ENCODE results near the gene C2CD2L. TPM values are rescaled to one million over a fixed set of nuclear protein-coding genes. Genes with fewer than 3 reads are reported as not detected.

C2CD2L gene
- total and polyA plus RNA-seq, 2 of the 13 experiments (the other 11 are each of a cell fraction or from before 2014, with no cell fraction given), result 3.7 to 5.5 TPM

DNA sequence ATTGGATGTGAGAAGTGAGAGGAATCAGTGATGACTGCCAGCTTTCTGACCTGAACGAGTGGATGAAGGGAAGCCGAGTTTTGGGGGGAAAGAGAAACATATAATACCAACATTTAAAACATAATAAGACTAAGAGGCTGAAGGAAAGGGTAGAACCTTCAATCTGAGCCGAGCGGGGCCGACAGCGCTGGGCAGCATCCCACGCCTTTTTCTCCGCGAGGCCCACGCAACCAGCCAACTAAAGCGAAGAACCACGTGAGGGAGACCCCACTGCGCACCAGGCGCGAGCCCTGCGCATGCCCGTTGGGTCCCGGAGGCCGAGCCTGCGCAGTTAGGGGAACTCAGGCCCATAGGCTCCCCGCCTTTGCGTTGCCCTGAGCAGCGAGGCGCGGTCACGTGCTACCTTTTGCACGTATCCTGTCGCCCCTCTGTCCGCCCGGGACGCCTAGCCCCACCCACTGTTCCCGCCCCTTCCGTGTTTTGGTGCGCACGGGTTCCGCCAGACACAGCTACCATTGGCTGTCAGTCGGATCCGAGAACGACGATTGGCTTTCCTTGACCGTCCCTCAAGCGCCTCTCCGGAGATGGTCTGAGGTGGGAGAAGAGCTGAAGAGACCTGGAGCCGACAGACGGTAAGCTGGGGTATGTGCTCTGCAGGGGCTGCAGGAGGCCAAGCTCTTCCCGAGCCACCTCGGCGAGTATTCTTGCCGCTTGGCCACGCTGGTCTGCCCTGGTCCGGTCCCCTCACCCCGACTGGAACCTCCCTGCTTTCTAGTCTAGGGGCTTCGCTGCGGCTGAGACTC, 14.1 kb downstream of the C2CD2L start, which contains the start of gene HINFP (continued):
- TF ChIP-seq, protein P1, sequence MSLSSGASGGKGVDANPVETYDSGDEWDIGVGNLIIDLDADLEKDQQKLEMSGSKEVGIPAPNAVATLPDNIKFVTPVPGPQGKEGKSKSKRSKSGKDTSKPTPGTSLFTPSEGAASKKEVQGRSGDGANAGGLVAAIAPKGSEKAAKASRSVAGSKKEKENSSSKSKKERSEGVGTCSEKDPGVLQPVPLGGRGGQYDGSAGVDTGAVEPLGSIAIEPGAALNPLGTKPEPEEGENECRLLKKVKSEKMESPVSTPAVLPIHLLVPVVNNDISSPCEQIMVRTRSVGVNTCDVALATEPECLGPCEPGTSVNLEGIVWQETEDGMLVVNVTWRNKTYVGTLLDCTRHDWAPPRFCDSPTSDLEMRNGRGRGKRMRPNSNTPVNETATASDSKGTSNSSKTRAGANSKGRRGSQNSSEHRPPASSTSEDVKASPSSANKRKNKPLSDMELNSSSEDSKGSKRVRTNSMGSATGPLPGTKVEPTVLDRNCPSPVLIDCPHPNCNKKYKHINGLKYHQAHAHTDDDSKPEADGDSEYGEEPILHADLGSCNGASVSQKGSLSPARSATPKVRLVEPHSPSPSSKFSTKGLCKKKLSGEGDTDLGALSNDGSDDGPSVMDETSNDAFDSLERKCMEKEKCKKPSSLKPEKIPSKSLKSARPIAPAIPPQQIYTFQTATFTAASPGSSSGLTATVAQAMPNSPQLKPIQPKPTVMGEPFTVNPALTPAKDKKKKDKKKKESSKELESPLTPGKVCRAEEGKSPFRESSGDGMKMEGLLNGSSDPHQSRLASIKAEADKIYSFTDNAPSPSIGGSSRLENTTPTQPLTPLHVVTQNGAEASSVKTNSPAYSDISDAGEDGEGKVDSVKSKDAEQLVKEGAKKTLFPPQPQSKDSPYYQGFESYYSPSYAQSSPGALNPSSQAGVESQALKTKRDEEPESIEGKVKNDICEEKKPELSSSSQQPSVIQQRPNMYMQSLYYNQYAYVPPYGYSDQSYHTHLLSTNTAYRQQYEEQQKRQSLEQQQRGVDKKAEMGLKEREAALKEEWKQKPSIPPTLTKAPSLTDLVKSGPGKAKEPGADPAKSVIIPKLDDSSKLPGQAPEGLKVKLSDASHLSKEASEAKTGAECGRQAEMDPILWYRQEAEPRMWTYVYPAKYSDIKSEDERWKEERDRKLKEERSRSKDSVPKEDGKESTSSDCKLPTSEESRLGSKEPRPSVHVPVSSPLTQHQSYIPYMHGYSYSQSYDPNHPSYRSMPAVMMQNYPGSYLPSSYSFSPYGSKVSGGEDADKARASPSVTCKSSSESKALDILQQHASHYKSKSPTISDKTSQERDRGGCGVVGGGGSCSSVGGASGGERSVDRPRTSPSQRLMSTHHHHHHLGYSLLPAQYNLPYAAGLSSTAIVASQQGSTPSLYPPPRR (CRISPR knock-in tag; IDR thresholded peaks at IDR 0.05; ENCODE audit: borderline replicate concordance), result no peak
- TF ChIP-seq SOX6 (IDR thresholded peaks at IDR 0.05) (no peak), SOX6 (CRISPR knock-in tag; IDR thresholded peaks at IDR 0.05) (no peak), DR1 (CRISPR knock-in tag; IDR thresholded peaks at IDR 0.05) (no peak), SATB2 (CRISPR knock-in tag; IDR thresholded peaks at IDR 0.05) (peak; percentile 86; the same call in 1 of the 2 replicates), ZNF232 (CRISPR knock-in tag; IDR thresholded peaks at IDR 0.05; ENCODE audit: borderline replicate concordance) (peak; percentile 86; the same call in 1 of the 2 replicates), KDM1A (CRISPR knock-in tag; IDR thresholded peaks at IDR 0.05) (no peak), MEF2D (CRISPR knock-in tag; IDR thresholded peaks at IDR 0.05) (0 out of 2 replicates have a peak, but pooled peaks have one; percentile 17), ZNF674 (CRISPR knock-in tag; IDR thresholded peaks at IDR 0.05; ENCODE audit: low read depth) (no peak), ZNF549 (CRISPR knock-in tag; IDR thresholded peaks at IDR 0.05) (no peak), ZNF652 (CRISPR knock-in tag; IDR thresholded peaks at IDR 0.05; ENCODE audit: borderline replicate concordance, low read depth) (no peak), ELF3 (CRISPR knock-in tag; IDR thresholded peaks at IDR 0.05) (0 out of 2 replicates have a peak, but pooled peaks have one; percentile 14), RBM39 (IDR thresholded peaks at IDR 0.05; ENCODE audit: low read depth, low read length, poor library complexity, severe bottlenecking) (no peak)
- TF ChIP-seq, protein P2, sequence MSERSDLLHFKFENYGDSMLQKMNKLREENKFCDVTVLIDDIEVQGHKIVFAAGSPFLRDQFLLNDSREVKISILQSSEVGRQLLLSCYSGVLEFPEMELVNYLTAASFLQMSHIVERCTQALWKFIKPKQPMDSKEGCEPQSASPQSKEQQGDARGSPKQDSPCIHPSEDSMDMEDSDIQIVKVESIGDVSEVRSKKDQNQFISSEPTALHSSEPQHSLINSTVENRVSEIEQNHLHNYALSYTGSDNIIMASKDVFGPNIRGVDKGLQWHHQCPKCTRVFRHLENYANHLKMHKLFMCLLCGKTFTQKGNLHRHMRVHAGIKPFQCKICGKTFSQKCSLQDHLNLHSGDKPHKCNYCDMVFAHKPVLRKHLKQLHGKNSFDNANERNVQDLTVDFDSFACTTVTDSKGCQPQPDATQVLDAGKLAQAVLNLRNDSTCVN (CRISPR knock-in tag; IDR thresholded peaks at IDR 0.05; ENCODE audit: borderline replicate concordance), result no peak
- TF ChIP-seq, protein P3, sequence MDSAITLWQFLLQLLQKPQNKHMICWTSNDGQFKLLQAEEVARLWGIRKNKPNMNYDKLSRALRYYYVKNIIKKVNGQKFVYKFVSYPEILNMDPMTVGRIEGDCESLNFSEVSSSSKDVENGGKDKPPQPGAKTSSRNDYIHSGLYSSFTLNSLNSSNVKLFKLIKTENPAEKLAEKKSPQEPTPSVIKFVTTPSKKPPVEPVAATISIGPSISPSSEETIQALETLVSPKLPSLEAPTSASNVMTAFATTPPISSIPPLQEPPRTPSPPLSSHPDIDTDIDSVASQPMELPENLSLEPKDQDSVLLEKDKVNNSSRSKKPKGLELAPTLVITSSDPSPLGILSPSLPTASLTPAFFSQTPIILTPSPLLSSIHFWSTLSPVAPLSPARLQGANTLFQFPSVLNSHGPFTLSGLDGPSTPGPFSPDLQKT (CRISPR knock-in tag; IDR thresholded peaks at IDR 0.05; ENCODE audit: borderline replicate concordance), result no peak
- TF ChIP-seq, protein P4, sequence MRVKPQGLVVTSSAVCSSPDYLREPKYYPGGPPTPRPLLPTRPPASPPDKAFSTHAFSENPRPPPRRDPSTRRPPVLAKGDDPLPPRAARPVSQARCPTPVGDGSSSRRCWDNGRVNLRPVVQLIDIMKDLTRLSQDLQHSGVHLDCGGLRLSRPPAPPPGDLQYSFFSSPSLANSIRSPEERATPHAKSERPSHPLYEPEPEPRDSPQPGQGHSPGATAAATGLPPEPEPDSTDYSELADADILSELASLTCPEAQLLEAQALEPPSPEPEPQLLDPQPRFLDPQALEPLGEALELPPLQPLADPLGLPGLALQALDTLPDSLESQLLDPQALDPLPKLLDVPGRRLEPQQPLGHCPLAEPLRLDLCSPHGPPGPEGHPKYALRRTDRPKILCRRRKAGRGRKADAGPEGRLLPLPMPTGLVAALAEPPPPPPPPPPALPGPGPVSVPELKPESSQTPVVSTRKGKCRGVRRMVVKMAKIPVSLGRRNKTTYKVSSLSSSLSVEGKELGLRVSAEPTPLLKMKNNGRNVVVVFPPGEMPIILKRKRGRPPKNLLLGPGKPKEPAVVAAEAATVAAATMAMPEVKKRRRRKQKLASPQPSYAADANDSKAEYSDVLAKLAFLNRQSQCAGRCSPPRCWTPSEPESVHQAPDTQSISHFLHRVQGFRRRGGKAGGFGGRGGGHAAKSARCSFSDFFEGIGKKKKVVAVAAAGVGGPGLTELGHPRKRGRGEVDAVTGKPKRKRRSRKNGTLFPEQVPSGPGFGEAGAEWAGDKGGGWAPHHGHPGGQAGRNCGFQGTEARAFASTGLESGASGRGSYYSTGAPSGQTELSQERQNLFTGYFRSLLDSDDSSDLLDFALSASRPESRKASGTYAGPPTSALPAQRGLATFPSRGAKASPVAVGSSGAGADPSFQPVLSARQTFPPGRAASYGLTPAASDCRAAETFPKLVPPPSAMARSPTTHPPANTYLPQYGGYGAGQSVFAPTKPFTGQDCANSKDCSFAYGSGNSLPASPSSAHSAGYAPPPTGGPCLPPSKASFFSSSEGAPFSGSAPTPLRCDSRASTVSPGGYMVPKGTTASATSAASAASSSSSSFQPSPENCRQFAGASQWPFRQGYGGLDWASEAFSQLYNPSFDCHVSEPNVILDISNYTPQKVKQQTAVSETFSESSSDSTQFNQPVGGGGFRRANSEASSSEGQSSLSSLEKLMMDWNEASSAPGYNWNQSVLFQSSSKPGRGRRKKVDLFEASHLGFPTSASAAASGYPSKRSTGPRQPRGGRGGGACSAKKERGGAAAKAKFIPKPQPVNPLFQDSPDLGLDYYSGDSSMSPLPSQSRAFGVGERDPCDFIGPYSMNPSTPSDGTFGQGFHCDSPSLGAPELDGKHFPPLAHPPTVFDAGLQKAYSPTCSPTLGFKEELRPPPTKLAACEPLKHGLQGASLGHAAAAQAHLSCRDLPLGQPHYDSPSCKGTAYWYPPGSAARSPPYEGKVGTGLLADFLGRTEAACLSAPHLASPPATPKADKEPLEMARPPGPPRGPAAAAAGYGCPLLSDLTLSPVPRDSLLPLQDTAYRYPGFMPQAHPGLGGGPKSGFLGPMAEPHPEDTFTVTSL (CRISPR knock-in tag; IDR thresholded peaks at IDR 0.05; ENCODE audit: borderline replicate concordance), result no peak

All from HepG2 (cell line).